GM10248 (cell line): ENCODE data around the gene CFAP20.

Experiments
- CTCF ChIA-PET: fragments of 300-600 bp; sonication (Branson Sonifier 250); formaldehyde crosslinking; extraction: SDS; loops from one replicate; lab custom pipeline; 2021; ENCODE audit warnings: antibody characterized with exemption; lab: Yijun Ruan, JAX
- POLR2A ChIA-PET: fragments of 350-650 bp; sonication (Branson Sonifier 250); formaldehyde crosslinking; extraction: SDS; loops from one replicate; lab custom pipeline; 2020; ENCODE audit warnings: antibody characterized with exemption; lab: Yijun Ruan, JAX
- DNase-seq: peaks from one replicate; pipeline ENCODE4 v3.0.0; 2012; ENCODE audit errors: extremely low spot score
- CTCF ChIP-seq: IDR thresholded peaks from 2 replicates; pipeline ENCODE4 v1.5.1; 2012; ENCODE audit warnings: mild to moderate bottlenecking, low read depth; ENCODE audit errors: extremely low read depth, missing control alignments, control extremely low read depth

CFAP20 gene

GRCh38 chr16:58157951-58158540 is 28.9 kb upstream of the CFAP20 start:
- CTCF ChIA-PET, result no interaction called here
- no peak for DNase-seq
- POLR2A ChIA-PET, result no interaction called here
- TF ChIP-seq CTCF, result no peak

- POLR2A ChIA-PET, result no interaction called here
- CTCF ChIA-PET, result interaction anchor here (1.3 to 1.4 kb wide), 2 partner anchors 10 to 16 kb away, joined by 3 to 4 read pairs; no protein-coding TSS in a partner anchor
- TF ChIP-seq CTCF, result no peak
- no peak for DNase-seq
Measured at GRCh38 chr16:58157239-58157638, 28.1 kb upstream of the CFAP20 start.

GRCh38 chr16:58155839-58156238 is 26.7 kb upstream of the CFAP20 start:
- ChIA-PET CTCF (interaction anchor here (1.3 to 1.4 kb wide), 2 partner anchors 12 to 15 kb away, joined by 3 to 4 read pairs; no protein-coding TSS in a partner anchor), POLR2A (no interaction called here)
- no peak for DNase-seq
- no peak for TF ChIP-seq CTCF

- CTCF ChIA-PET, result interaction anchor here (1.3 to 1.6 kb wide), 2 partner anchors 8 to 28 kb away, joined by 4 read pairs; no protein-coding TSS in a partner anchor
- DNase-seq, result no peak
- POLR2A ChIA-PET, result interaction anchor here (0.6 kb wide), 1 partner anchor 15 kb away, joined by 3 read pairs; no protein-coding TSS in a partner anchor
- no peak for TF ChIP-seq CTCF
Measured at GRCh38 chr16:58154345-58154744, 25.2 kb upstream of the CFAP20 start.

DNA sequence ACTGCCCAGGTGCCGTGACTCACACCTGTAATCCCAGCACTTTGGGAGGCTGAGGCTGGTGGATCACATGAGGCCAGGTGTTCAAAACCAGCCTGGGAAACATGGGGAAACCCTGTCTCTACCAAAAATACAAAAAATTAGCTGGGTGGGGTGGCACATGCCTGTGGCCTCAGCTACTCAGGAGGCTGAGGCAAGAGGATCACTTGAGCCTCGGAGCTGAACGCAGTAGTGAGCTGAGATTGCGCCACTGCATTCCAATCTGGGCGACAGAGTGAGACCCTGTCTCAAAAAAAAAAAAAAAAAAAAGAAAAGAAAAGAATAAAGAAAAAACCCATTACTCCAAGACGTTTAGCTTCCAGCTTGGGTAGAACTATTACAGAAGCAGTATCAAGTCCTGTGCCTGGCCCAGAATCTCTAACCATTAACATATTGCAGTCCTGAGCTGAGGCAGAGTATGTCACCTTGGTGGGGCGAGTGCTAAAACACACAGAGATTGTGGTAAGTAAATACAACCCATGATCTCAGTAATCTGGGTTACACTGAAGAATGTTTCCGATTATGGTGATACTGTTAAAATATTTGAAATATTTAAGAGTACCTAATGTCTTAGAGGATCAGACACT is 23.2 kb upstream of the CFAP20 start:
- TF ChIP-seq CTCF, result no peak
- POLR2A ChIA-PET, result no interaction called here
- CTCF ChIA-PET, result interaction anchor here (1.2 kb wide), 1 partner anchor 25 kb away, joined by 3 read pairs; no protein-coding TSS in a partner anchor
- DNase-seq, result no peak

GRCh38 chr16:58148526-58148925 is 19.3 kb upstream of the CFAP20 start:
- no peak for TF ChIP-seq CTCF
- DNase-seq, result no peak
- CTCF ChIA-PET, result interaction anchor here (1.3 kb wide), 1 partner anchor 158 kb away, joined by 3 read pairs; no protein-coding TSS in a partner anchor
- POLR2A ChIA-PET, result no interaction called here
